KG1 (cell line): ENCODE results near the gene CGB5.
"Not testable (repeated sequence)": the region's sequence is repeated elsewhere in the genome, so short reads cannot be mapped to it uniquely, and the experiment has no call there.

ENCODE experiments used
- DNase-seq: peaks from one replicate; lab custom pipeline; 2025; lab: John Stamatoyannopoulos, UW

The CGB5 gene

DNA sequence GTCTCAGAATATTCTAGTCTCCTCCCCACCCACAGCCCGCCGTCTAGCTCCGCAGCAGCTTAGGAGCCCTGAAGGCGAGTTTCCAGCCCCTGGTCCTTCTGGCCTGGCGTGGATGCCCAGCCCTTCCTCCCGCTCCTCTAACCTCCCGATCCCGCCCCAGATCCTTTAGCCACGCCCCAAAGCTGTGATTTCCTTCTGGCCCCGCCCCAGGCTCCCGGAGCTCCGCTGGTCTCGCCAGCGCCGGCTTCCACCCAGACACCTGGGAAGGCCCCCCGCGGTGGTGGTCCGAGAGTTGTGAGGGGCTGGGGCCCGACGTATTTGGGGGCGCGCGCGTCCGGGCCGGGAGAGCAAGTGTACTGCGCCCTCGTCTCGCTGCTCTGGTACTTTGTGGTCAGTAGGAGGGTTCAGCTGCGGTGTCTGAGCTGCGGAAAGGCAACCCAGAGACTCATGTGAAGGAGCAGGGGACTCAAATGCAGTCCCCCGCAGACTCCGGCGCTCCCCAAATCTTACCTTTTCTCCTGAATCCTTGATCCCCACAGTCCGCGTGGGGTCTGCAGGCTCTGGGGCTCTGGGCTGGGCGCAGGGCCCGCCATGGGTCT lies 14.1 kb downstream of the CGB5 start, which contains the start of gene CGB7:
Gene CGB7, minus strand, starts transcription at position 114 of the 599 bp plus-strand sequence. CDS start 2,374 bp downstream, outside the sequence.
- no peak for DNase-seq

- no peak for DNase-seq
Measured at GRCh38 chr19:49058562-49058961, 14.9 kb downstream of the CGB5 start.

- DNase-seq, result no peak
Measured at GRCh38 chr19:49059053-49059452, 15.4 kb downstream of the CGB5 start.

DNA sequence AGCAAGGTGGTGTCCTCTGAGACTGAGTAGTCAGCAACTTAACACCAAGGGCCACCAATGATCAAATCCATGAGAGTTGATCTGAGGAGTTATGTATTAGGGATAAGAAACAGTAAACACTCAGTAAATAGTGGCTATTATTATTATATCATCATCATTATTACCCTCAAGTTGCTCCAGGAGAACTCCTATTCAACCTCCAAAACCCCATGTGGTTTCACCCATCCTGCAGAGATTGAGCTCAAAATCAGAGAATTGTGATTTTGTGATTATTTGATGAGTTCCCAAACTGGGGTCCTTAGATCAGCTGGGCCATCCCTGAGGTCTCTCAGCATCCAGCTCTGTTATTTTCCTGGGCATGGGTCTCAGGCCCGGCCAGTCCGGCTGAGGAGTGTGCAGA lies 17.4 kb downstream of the CGB5 start:
- no peak for DNase-seq

GRCh38 chr19:49061445-49061844 lies 17.8 kb downstream of the CGB5 start:
- no peak for DNase-seq

GRCh38 chr19:49064029-49064629 lies 20.5 kb downstream of the CGB5 start:
- no peak for DNase-seq

- DNase-seq, result no peak
Measured at GRCh38 chr19:49064768-49065611, 21.3 kb downstream of the CGB5 start, which contains the start of gene NTF4. NTF4 (minus strand) TSS chr19:49064818; CDS start chr19:49061997, 2,821 bp downstream.

DNA sequence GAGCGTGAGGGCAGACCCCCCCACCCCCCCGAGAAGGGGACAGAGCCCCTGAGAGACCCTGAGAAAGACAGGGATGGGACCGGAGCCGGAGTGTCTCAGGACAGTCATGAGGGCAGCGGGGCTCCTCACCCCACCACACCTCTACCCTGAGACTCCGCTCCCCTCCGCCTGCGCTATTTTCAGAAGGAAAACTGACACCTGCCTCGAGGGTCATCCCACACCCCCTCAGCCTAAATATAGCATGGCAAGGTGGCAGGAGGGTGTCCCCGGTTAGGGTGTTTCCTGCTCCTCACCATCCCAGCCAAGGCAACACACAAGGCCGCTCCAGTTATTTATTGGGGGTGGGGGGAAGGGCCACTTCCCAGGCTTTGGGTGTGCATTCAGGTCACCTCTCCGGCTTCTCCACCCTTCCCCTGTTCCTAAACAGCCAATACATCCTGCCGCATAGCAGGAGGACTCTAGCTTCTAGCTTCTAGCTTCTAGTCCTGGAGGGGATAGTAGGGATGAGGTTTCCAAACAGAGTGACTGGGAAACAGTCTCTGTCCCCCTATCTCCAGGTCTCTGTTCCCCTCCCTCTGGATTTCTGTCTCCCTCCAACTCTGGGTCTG lies 22.4 kb downstream of the CGB5 start:
- DNase-seq, result no peak

- no peak for DNase-seq
Measured at GRCh38 chr19:49067554-49067953, 23.9 kb downstream of the CGB5 start.

- DNase-seq, result no peak
Measured at GRCh38 chr19:49069026-49069425, 25.4 kb downstream of the CGB5 start.

DNA sequence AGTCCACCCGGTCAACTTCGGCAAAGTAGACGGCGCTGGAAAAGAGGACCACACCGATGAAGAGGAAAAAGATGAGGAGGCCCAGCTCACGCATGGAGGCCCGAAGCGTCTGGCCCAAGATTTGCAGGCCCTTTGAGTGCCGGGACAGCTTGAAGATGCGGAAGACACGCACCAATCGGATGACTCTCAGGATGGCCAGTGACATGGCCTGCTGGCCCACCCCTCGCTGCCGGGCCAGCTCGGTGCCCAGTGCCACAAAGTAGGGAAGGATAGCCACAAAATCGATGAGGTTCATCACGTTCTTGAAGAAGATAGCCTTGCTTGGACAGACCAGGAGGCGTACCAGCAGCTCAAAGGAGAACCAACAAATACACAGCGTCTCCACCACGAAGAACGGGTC lies 26.8 kb downstream of the CGB5 start:
- DNase-seq, result no peak

- DNase-seq, result no peak
Measured at GRCh38 chr19:49071860-49072547, 28.4 kb downstream of the CGB5 start.

DNA sequence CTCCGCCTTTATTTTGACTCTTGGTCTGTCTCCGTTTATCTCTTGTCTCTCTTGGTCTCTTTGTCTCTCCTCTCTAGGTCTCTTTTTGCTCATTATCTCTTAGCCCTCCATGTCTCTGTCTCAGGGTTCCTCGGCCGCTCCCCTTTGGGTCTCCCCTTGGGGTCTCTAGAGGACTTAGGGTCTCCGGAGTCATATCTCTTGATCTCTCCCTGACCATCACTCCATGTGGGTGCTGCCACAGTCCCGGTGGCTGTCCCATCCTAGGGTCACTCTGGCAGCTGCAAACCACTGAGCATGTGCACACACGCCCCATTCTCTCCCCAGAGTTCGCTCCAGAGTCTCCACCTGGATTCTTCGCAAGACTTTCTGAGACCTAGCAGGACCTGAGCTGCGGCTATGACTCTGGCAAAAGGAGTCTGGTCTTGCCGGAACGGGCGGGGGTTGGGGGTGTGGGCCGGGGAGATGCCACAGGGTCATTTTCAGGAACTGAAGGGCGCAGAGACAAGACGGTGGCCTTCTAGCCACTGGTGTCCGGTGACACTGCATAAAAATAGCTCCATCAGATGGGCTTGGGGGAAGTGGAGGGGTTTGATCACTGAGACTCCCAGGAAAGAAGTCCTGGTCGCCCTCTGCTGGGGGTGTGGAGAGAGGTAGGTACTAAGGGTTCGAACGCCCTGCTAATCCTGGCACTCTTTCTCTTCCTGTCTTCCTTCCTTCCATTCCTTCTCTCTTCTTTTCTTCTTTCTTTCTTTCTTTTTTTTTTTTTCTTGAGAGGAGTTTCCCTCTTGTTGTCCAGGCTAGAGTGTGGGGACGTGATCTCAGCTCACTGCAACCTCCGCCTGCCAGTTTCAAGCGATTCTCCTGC lies 30.1 kb downstream of the CGB5 start:
- no peak for DNase-seq

GRCh38 chr19:49074869-49075268 lies 31.2 kb downstream of the CGB5 start:
- DNase-seq, result not testable (repeated sequence)

- DNase-seq, result no peak
Measured at GRCh38 chr19:49080392-49080791, 36.7 kb downstream of the CGB5 start.

DNA sequence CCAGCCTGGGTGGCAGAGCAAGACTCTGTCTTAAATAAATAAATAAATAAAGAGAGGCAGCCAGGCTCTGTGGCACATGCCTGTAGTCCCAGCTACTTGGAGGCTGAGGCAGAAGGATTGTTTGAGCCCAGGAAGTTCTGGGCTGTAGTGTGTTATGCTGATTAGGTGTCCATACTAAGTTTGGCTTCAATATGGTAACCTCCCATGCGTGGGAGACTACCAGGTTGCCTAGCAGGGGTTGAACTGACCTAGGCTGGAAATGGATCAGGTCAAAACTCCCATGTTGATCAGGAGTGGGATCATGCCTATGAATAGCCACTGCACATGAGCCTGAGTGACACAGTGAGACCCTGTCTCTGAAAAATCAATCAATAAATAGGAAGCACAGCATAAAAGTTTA lies 37.6 kb downstream of the CGB5 start:
- DNase-seq, result no peak

DNA sequence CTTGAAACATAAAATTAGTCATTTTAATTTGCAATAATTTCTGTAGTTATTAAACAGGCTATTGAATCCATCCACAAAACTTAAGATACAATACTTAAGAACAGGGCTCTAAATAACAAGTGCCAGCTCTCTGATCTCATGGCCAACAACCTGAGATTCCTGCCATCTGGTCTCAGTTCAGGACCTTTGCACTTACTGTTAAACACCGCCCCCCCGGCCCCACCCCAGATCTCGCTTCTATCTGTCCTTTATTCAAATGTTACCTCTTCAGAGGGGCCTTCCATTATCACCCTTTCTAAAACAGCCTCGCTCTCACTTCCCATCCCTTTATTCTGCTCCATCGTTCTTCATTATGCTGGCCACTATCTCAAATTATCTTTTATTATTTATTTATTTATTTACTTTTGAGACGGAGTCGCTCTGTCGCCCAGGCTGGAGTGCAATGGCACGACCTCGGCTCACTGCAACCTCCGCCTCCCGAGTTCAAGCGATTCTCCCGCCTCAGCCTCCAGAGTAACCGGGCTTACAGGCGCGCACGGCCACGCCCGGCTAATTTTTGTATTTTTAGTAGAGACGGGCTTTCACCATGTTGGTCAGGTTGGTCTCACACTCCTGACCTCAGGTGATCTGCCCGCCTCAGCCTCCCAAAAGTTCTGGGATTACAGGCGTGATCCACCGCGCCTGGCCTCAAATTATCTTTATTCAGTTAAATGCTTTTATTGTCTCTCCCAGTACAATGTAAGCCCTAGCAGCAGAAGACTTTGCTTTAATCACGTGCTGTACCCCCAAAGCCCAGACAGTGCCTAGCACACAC lies 40.8 kb downstream of the CGB5 start:
- DNase-seq, result no peak

DNA sequence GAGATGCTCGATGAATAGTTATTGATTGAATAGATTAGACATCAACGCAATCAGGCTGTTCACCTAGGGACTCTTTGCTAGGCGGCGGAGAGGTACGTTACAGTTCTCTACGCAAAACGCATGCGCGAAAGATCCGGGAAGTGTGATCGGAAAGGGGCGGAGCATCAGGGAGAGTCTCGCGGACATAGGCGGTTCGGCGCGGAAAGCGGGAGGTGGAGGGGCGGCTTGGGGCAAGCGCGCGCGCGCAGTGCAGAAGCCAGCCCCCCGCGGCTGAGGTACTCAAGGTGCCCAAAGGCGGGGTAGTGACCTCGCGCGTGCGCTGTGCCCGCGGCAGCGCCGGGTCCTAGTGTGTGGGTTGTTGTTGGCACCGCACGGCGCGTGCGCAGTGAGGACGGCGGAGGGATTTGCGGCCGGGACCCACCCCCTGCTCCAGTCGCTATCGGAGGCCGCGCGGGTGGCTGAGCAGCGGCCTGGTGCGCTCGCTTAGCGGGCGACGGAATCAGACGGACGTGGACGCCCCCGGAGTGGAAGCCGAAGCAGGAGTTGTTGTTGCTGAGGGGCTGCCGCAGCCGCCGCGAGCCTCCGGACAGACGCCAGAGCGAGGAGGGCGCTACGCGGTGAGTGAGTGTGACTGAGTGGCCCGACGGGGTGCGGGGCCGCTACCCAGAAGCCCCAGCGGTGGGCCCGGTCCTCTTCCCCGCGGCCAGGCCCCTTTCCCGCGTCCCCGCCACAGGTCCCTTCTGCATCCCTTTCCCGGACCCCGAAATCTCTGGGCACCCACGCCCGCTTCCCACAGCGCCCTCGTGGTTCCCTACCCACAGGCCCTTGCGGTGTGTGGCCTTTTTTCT lies 41.6 kb downstream of the CGB5 start, which contains the start of gene SNRNP70:
Gene SNRNP70, plus strand, starts transcription at position 432 of the 848 bp plus-strand sequence. CDS start 964 bp downstream, outside the sequence.
- DNase-seq, result peak; percentile 94

DNA sequence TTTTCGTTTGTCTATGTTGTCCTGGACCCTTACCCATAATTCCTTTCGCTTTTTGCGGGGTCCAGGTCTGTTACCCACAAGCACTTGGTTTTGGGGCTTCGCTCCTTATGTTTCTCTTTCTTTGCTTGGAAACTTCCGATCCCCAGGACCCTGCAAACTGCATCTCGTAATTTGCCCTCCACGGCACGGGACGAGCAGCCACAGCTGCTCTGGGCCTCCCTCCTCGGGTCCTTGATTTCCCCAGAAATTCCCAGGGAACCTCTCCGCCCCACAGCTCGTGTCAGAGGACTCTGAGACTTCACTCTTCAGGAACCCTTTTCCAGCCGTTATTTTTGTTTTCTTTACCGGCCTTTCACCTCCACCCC lies 42.2 kb downstream of the CGB5 start:
- no peak for DNase-seq
